SU-DHL-6 (cell line): Measurements from ENCODE around the gene WDR7.

ENCODE experiments used
- H2AFZ ChIP-seq: fragments of 200-600 bp; sonication (generic); 2 replicates; pipeline ENCODE4 v1.6.1; 2014; ENCODE audit warnings: low read depth, mild to moderate bottlenecking, moderate library complexity, mixed read lengths, antibody characterized with exemption, low read length; ENCODE audit not compliant: severe bottlenecking
- H3F3A ChIP-seq: fragments of 200-600 bp; shearing (Covaris generic); 2 replicates; pipeline ENCODE4 v1.6.0; 2016; ENCODE audit warnings: antibody characterized with exemption, mild to moderate bottlenecking; ENCODE audit not compliant: insufficient read depth
- H3K27ac ChIP-seq: fragments of 200-600 bp; sonication (generic); 2 replicates; pipeline ENCODE4 v1.5.1; 2016; ENCODE audit warnings: low read depth, mild to moderate bottlenecking, low read length, moderate library complexity, mixed read lengths
- H3K27me3 ChIP-seq: fragments of 200-600 bp; sonication (generic), shearing (Covaris generic); 2 replicates; pipeline ENCODE4 v1.6.0; 2014; ENCODE audit warnings: mild to moderate bottlenecking, low read length
- H3K36me3 ChIP-seq: fragments of 200-600 bp; sonication (generic); 2 replicates; pipeline ENCODE4 v1.6.1; 2014; ENCODE audit warnings: mild to moderate bottlenecking, low read length, mixed read lengths
- H3K4me2 ChIP-seq: fragments of 300-600, 200-600 bp; shearing (Covaris generic), sonication (generic); 2 replicates; pipeline ENCODE4 v1.6.0; 2014; ENCODE audit warnings: low read length, low read depth, mild to moderate bottlenecking; ENCODE audit not compliant: poor library complexity, severe bottlenecking
- H3K4me3 ChIP-seq: fragments of 200-600 bp; sonication (generic); 2 replicates; pipeline ENCODE4 v1.5.1; 2014; ENCODE audit warnings: antibody characterized with exemption, low read length, mild to moderate bottlenecking, mixed read lengths; ENCODE audit not compliant: insufficient read depth, poor library complexity, severe bottlenecking
- H3K79me2 ChIP-seq: fragments of 200-600 bp; sonication (generic); 2 replicates; pipeline ENCODE4 v1.6.1; 2014; ENCODE audit warnings: mild to moderate bottlenecking, low read length, moderate library complexity; ENCODE audit not compliant: insufficient read depth
- H3K9ac ChIP-seq: fragments of 200-600 bp; sonication (generic); 2 replicates; pipeline ENCODE4 v1.7.0; 2014; ENCODE audit warnings: mild to moderate bottlenecking, low read length
- H3K9me2 ChIP-seq: fragments of 200-600 bp; sonication (generic); replicated peaks from 2 replicates; pipeline ENCODE4 v1.6.1; 2014; ENCODE audit warnings: low read length; ENCODE audit not compliant: insufficient read depth
- H3K9me3 ChIP-seq: fragments of 200-600 bp; sonication (generic); 2 replicates; pipeline ENCODE4 v1.6.1; 2014; ENCODE audit warnings: low read length, mixed read lengths; ENCODE audit not compliant: insufficient read depth
- H4K20me1 ChIP-seq: fragments of 200-600 bp; sonication (generic); 2 replicates; pipeline ENCODE4 v1.6.1; 2014; ENCODE audit warnings: low read depth, mild to moderate bottlenecking, antibody characterized with exemption, low read length, moderate library complexity, mixed read lengths
- EZH2phosphoT487 ChIP-seq: fragments of 200-600 bp; sonication (generic), shearing (Covaris generic); conservative IDR thresholded peaks from 2 replicates; pipeline ENCODE4 v1.6.1; 2018; ENCODE audit warnings: mild to moderate bottlenecking, antibody characterized with exemption, low read length, moderate library complexity, mixed read lengths
- TF ChIP-seq, protein P1 (sequence below): fragments of 200-600 bp; sonication (generic); IDR thresholded peaks from one replicate; pipeline ENCODE4 v1.5.1; 2017; ENCODE audit warnings: antibody characterized with exemption, mild to moderate bottlenecking, low read length, moderate library complexity; ENCODE audit not compliant: insufficient read depth, poor library complexity, severe bottlenecking

The WDR7 gene

DNA sequence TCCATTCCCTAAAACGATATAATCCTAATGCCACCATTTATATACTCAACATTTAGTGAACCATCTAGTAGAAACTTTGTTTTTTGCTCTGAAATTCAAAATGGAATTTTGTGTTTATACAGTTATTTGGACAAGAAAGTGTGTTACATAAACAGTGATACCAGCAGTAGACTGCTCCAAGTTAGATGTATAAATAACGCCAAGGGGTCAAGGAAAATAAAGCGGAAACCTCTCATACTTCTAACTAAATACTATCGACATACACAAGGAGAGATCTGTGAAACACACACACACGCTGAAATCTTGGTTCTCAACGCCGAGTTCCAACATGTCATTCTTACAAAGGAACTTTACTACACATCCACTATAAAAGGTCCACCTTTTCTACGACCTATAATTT lies 14.0 kb upstream of the WDR7 start:
- Histone ChIP-seq H3K9me3 (no peaks in the 10 kb centered on the region), H2AFZ (no peak overlapping the region), H3K4me3 (peak overlapping the region; percentile 85), H3K27ac (peak overlapping the region; percentile 52; the same call in 1 of the 2 replicates), H3K36me3 (peaks cover 10% of the 10 kb centered on the region; the same call in 1 of the 2 replicates), H3K9me2 (no peaks in the 10 kb centered on the region), H3K79me2 (peaks cover 62% of the 10 kb centered on the region), H3K9ac (peak overlapping the region; percentile 83), H3K27me3 (no peaks in the 10 kb centered on the region), H4K20me1 (peaks cover 45% of the 10 kb centered on the region), H3K4me2 (peak overlapping the region; percentile 96), H3F3A (no peaks in the 10 kb centered on the region; the same call in 1 of the 2 replicates)
- no peak for TF ChIP-seq EZH2phosphoT487

GRCh38 chr18:56637711-56638231 lies 13.4 kb upstream of the WDR7 start:
- Histone ChIP-seq H3K79me2 (peaks cover 56% of the 10 kb centered on the region), H3K4me2 (peak overlapping the region; percentile 96), H2AFZ (peak overlapping the region; percentile 40), H3K4me3 (peak overlapping the region; percentile 85), H4K20me1 (peaks cover 39% of the 10 kb centered on the region), H3K27me3 (no peaks in the 10 kb centered on the region), H3K27ac (peak overlapping the region; percentile 52), H3K9ac (peak overlapping the region; percentile 83), H3K9me3 (no peaks in the 10 kb centered on the region), H3K9me2 (no peaks in the 10 kb centered on the region), H3K36me3 (peaks cover 6% of the 10 kb centered on the region; the same call in 1 of the 2 replicates), H3F3A (no peaks in the 10 kb centered on the region; the same call in 1 of the 2 replicates)
- no peak for TF ChIP-seq EZH2phosphoT487
- TF ChIP-seq, protein P1, sequence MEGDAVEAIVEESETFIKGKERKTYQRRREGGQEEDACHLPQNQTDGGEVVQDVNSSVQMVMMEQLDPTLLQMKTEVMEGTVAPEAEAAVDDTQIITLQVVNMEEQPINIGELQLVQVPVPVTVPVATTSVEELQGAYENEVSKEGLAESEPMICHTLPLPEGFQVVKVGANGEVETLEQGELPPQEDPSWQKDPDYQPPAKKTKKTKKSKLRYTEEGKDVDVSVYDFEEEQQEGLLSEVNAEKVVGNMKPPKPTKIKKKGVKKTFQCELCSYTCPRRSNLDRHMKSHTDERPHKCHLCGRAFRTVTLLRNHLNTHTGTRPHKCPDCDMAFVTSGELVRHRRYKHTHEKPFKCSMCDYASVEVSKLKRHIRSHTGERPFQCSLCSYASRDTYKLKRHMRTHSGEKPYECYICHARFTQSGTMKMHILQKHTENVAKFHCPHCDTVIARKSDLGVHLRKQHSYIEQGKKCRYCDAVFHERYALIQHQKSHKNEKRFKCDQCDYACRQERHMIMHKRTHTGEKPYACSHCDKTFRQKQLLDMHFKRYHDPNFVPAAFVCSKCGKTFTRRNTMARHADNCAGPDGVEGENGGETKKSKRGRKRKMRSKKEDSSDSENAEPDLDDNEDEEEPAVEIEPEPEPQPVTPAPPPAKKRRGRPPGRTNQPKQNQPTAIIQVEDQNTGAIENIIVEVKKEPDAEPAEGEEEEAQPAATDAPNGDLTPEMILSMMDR: no peak

- no peaks in the 10 kb centered on the region for H3K9me3 ChIP-seq
- H3K4me2 ChIP-seq: peak within 1 kb of the TSS; percentile 96
- no peaks in the 10 kb centered on the region; the same call in 1 of the 2 replicates for H3F3A ChIP-seq
- H3K27me3 ChIP-seq: no peaks in the 10 kb centered on the region
- peak within 1 kb of the TSS; percentile 83 for H3K9ac ChIP-seq
- peaks cover 37% of the 10 kb centered on the region for H4K20me1 ChIP-seq
- H3K79me2 ChIP-seq: peaks cover 49% of the 10 kb centered on the region
- peaks cover 6% of the 10 kb centered on the region; the same call in 1 of the 2 replicates for H3K36me3 ChIP-seq
- no peak for TF ChIP-seq EZH2phosphoT487
- TF ChIP-seq, protein P1: no peak
- H3K27ac ChIP-seq: peak within 1 kb of the TSS; percentile 78
- H3K9me2 ChIP-seq: no peaks in the 10 kb centered on the region
- H3K4me3 ChIP-seq: peak within 1 kb of the TSS; percentile 85
- H2AFZ ChIP-seq: peak within 1 kb of the TSS; percentile 55
Observed at GRCh38 chr18:56638232-56639103, 12.7 kb upstream of the WDR7 start, which contains the start of gene TXNL1. Gene TXNL1, minus strand, starts transcription at chr18:56638592. Its CDS starts 152 bp downstream, at chr18:56638440.

GRCh38 chr18:56639104-56639381 lies 12.1 kb upstream of the WDR7 start:
- no peaks in the 10 kb centered on the region for H3K9me2 ChIP-seq
- peak overlapping the region; percentile 86 for H3K4me2 ChIP-seq
- peak overlapping the region; percentile 72 for H3K4me3 ChIP-seq
- peaks cover 43% of the 10 kb centered on the region for H3K79me2 ChIP-seq
- no peaks in the 10 kb centered on the region; the same call in 1 of the 2 replicates for H3F3A ChIP-seq
- peaks cover 34% of the 10 kb centered on the region for H4K20me1 ChIP-seq
- no peaks in the 10 kb centered on the region for H3K9me3 ChIP-seq
- peak overlapping the region; percentile 83 for H3K9ac ChIP-seq
- peak overlapping the region; percentile 55 for H2AFZ ChIP-seq
- no peaks in the 10 kb centered on the region for H3K27me3 ChIP-seq
- TF ChIP-seq, protein P1: no peak
- TF ChIP-seq EZH2phosphoT487: no peak
- H3K36me3 ChIP-seq: peaks cover 6% of the 10 kb centered on the region; the same call in 1 of the 2 replicates
- H3K27ac ChIP-seq: peak overlapping the region; percentile 78
